GM18870 (cell line): ENCODE data around the gene AIF1L.
"Not testable (repeated sequence)": the region's sequence is repeated elsewhere in the genome, so short reads cannot be mapped to it uniquely, and the experiment has no call there.

Experiments used
- ATAC-seq: cut with Tn5 transposase; IDR thresholded peaks from one replicate; pipeline ENCODE4 v1.9.1; 2021; ENCODE audit warnings: moderate library complexity; ENCODE audit not compliant: unreplicated experiment

The AIF1L gene

GRCh38 chr9:131097948-131098278, 1.6 kb downstream of the AIF1L start:
- no peak for ATAC-seq

- no peak for ATAC-seq
Observed at GRCh38 chr9:131098391-131099101, 2.2 kb downstream of the AIF1L start.

- ATAC-seq, result no peak
Observed at GRCh38 chr9:131099102-131099606, 2.8 kb downstream of the AIF1L start.

- ATAC-seq, result not testable (repeated sequence)
Observed at GRCh38 chr9:131099845-131100244, 3.5 kb downstream of the AIF1L start.

GRCh38 chr9:131100445-131100844, 4.1 kb downstream of the AIF1L start:
- no peak for ATAC-seq

- ATAC-seq, result no peak
Observed at GRCh38 chr9:131101207-131101964, 5.1 kb downstream of the AIF1L start.

- ATAC-seq, result no peak
Observed at GRCh38 chr9:131103024-131103423, 6.7 kb downstream of the AIF1L start.

- ATAC-seq, result no peak
Observed at GRCh38 chr9:131103535-131103934, 7.2 kb downstream of the AIF1L start.

GRCh38 chr9:131104016-131104740, 7.8 kb downstream of the AIF1L start:
- ATAC-seq, result no peak

- ATAC-seq, result no peak
Observed at GRCh38 chr9:131105952-131106351, 9.6 kb downstream of the AIF1L start.

- ATAC-seq, result no peak
Observed at GRCh38 chr9:131107760-131108159, 11.4 kb downstream of the AIF1L start.

GRCh38 chr9:131111186-131111853, 15.0 kb downstream of the AIF1L start:
- no peak for ATAC-seq

- no peak for ATAC-seq
Observed at GRCh38 chr9:131111854-131112311, 15.6 kb downstream of the AIF1L start.

- ATAC-seq, result no peak
Observed at GRCh38 chr9:131112374-131113154, 16.2 kb downstream of the AIF1L start.

GRCh38 chr9:131113655-131114054, 17.3 kb downstream of the AIF1L start:
- no peak for ATAC-seq

GRCh38 chr9:131114084-131114535, 17.8 kb downstream of the AIF1L start:
- ATAC-seq, result no peak

GRCh38 chr9:131115360-131115742, 19.0 kb downstream of the AIF1L start:
- ATAC-seq, result not testable (repeated sequence)

GRCh38 chr9:131116281-131117120, 20.2 kb downstream of the AIF1L start:
- no peak for ATAC-seq

GRCh38 chr9:131117121-131117761, 20.9 kb downstream of the AIF1L start:
- ATAC-seq, result no peak
